K562 (cell line): ENCODE results near the gene ODAD4. TPM values are rescaled to one million over a fixed set of nuclear protein-coding genes. Genes with fewer than 3 reads are reported as not detected.

Experiments
- ATAC-seq: fragments of 200-7000 bp; cut with Tn5 transposase; 3 replicates; pipeline ENCODE4 v1.9.1; 2020; ENCODE audit warnings: moderate library complexity
- BruUV-seq: library from RNA; stranded (reverse); fragments of 400-500 nt; replicated peaks from 2 replicates; lab custom pipeline; 2021; lab: Mats Ljungman, UMichigan
- CTCF ChIA-PET: fragments of 300-600 bp; formaldehyde crosslinking; extraction: SDS; loops from one replicate; lab custom pipeline; 2021; ENCODE audit warnings: low intra/inter-chr PET ratio; lab: Yijun Ruan, JAX
- POLR2A ChIA-PET: fragments of 300-600, 350-650 bp; sonication (Branson Sonifier 250); formaldehyde crosslinking; extraction: SDS; loops from one replicate; lab custom pipeline; 2021; ENCODE audit warnings: antibody characterized with exemption, inconsistent platforms; lab: Yijun Ruan, JAX
- DNase-seq, 4 experiments: peaks; one replicate each; pipeline versions ENCODE4 v3.0.0 to v3.0.0-alpha.2; 2011 to 2018; ENCODE audit warnings: low spot score in 3 of 4, mixed read lengths in 3 of 4; ENCODE audit errors: extremely low read depth in 1 of 4
- FAIRE-seq: peaks from 2 replicates; lab custom pipeline; 2011; peaks lifted over from hg19 to GRCh38; lab: Jason Lieb, UNC
- H2AFZ ChIP-seq: 2 replicates; pipeline ENCODE4 v1.6.0; 2011; ENCODE audit warnings: low read depth, low read length, control low read depth, inconsistent platforms
- H3K27ac ChIP-seq: fragments of 200-600 bp; 3 replicates; pipeline ENCODE4 v1.8.0; 2011; ENCODE audit warnings: low read depth, mild to moderate bottlenecking, control low read depth, inconsistent platforms, low read length, moderate library complexity, mixed read lengths; ENCODE audit errors: extremely low read depth
- H3K27me3 ChIP-seq, 2 experiments: fragments of 300-600 bp in 1 of 2; 2 replicates in 1 of 2; 3 replicates in 1 of 2; pipeline versions ENCODE4 v1.6.0 to v1.8.0; 2011; ENCODE audit warnings: inconsistent platforms in 2 of 2, low read length in 2 of 2, mild to moderate bottlenecking in 1 of 2, mixed read lengths in 1 of 2, moderate library complexity in 1 of 2; ENCODE audit not compliant: control insufficient read depth in 2 of 2, insufficient read depth in 2 of 2
- H3K36me3 ChIP-seq: fragments of 300-600 bp; 3 replicates; pipeline ENCODE4 v1.8.0; 2011; ENCODE audit warnings: mild to moderate bottlenecking, low read length, inconsistent platforms; ENCODE audit not compliant: control insufficient read depth, insufficient read depth
- H3K4me1 ChIP-seq, 2 experiments: fragments of 200-600 bp in 1 of 2; replicated peaks in 1 of 2; 2 replicates in 1 of 2; 3 replicates in 1 of 2; pipeline versions ENCODE4 v1.5.1 to v1.8.0; 2011; ENCODE audit warnings: inconsistent platforms in 2 of 2, low read length in 2 of 2, mild to moderate bottlenecking in 1 of 2, mixed read lengths in 1 of 2, moderate library complexity in 1 of 2; ENCODE audit not compliant: control insufficient read depth in 2 of 2, insufficient read depth in 2 of 2
- H3K4me2 ChIP-seq: 2 replicates; pipeline ENCODE4 v1.6.1; 2011; ENCODE audit warnings: low read length, control low read depth, inconsistent platforms, mixed read lengths; ENCODE audit not compliant: insufficient read depth
- H3K4me3 ChIP-seq: fragments of 200-600 bp; sonication (generic), shearing (Covaris generic); 2 replicates; pipeline ENCODE4 v1.5.1; 2016; ENCODE audit warnings: control low read depth, inconsistent platforms
- H3K79me2 ChIP-seq: fragments of 200-600 bp; 3 replicates; pipeline ENCODE4 v1.8.0; 2011; ENCODE audit warnings: low read length, inconsistent platforms; ENCODE audit not compliant: control insufficient read depth, insufficient read depth
- H3K9ac ChIP-seq, 2 experiments: 2 replicates each; pipeline versions ENCODE4 v1.6.0 to v1.6.1; 2011; ENCODE audit warnings: low read depth in 2 of 2, low read length in 2 of 2, control low read depth in 1 of 2, inconsistent platforms in 1 of 2, mild to moderate bottlenecking in 1 of 2, mixed read lengths in 1 of 2; ENCODE audit not compliant: insufficient read depth in 1 of 2
- H3K9me1 ChIP-seq: one replicate; pipeline ENCODE4 v1.6.0; 2011; ENCODE audit warnings: inconsistent platforms, mild to moderate bottlenecking, low read length, moderate library complexity; ENCODE audit not compliant: control insufficient read depth, insufficient read depth
- H3K9me3 ChIP-seq: replicated peaks from 2 replicates; pipeline ENCODE4 v1.5.1; 2011; ENCODE audit warnings: low read depth, low read length, inconsistent platforms; ENCODE audit not compliant: control insufficient read depth, insufficient read depth
- H4K20me1 ChIP-seq: replicated peaks from 2 replicates; pipeline ENCODE4 v1.6.1; 2011; ENCODE audit warnings: low read length, inconsistent platforms, mixed read lengths; ENCODE audit not compliant: control insufficient read depth, insufficient read depth
- E2F3 ChIP-seq: fragments of 250-450 bp; sonication (Bioruptor Pico); IDR thresholded peaks from 2 replicates; pipeline ENCODE4 v1.4.0; 2020; ENCODE audit warnings: mild to moderate bottlenecking
- ESRRA ChIP-seq: fragments of 450-650 bp; IDR thresholded peaks from 2 replicates; pipeline ENCODE4 v1.6.1; 2014; ENCODE audit warnings: low read depth, mild to moderate bottlenecking, moderate library complexity, borderline replicate concordance
- POLR2AphosphoS5 ChIP-seq: IDR thresholded peaks from 2 replicates; pipeline ENCODE4 v1.6.1; 2011; ENCODE audit warnings: mild to moderate bottlenecking, low read depth, low read length, moderate library complexity; ENCODE audit not compliant: control insufficient read depth, insufficient read depth
- XRCC5 ChIP-seq: fragments of 200-400 bp; formaldehyde crosslinking; IDR thresholded peaks from 2 replicates; pipeline ENCODE4 v1.6.1; 2017; ENCODE audit warnings: low read depth, mild to moderate bottlenecking, low read length
- ZNF197 ChIP-seq: fragments of 200-800 bp; sonication (Bioruptor generic); IDR thresholded peaks from 2 replicates; pipeline ENCODE4 v1.6.1; 2016; ENCODE audit warnings: low read depth, missing genetic modification characterization, missing compliant biosample characterization
- WGBS: fragments of 100-300 bp; shearing (Covaris generic); methylation state at CpG from one replicate; pipeline ENCODE4 v1.1.6; 2016; ENCODE audit warnings: low coverage, mixed read lengths; ENCODE audit not compliant: insufficient coverage; ENCODE audit errors: missing lambda C conversion rate; 5-methylcytosine and 5-hydroxymethylcytosine counted together
- in situ Hi-C: fragments of 300-500 bp; cut with MboI; formaldehyde crosslinking; loops from 4 replicates; pipeline ENCODE4 v1.15.0; 2018; ENCODE audit warnings: inconsistent platforms, mixed read lengths
- intact Hi-C: fragments of 100-400 bp; cut with micrococcal nuclease; formaldehyde crosslinking; loops from 2 replicates; pipeline ENCODE4 v1.14.2; 2022
- polyA plus RNA-seq, 8 experiments: library from polyadenylated mRNA; depleted of rRNA in 4 of 8; stranded (reverse) in 5 of 8; unstranded in 3 of 8; fragments of >200 nt; fragmentation: Nextera tagmentation in 2 of 8; fragmentation: Illumina TruSeq in 1 of 8; extraction: Ambion mirVana in 2 of 8; extraction: Trizol in 1 of 8; gene quantifications; 2 replicates each; pipeline versions ENCODE4 v1.2.1 to v1.2.3, GENCODE V29; 2011 to 2014; ENCODE audit warnings: inconsistent platforms in 1 of 8, missing spikeins in 1 of 8
- total RNA-seq, 7 experiments: library from RNA; depleted of rRNA in 6 of 7; stranded (reverse); fragments of >200 nt in 6 of 7; fragmentation: Illumina TruSeq in 2 of 7; extraction: Trizol in 2 of 7; gene quantifications; 2 replicates each; pipeline versions ENCODE4 v1.2.1 to v1.2.3, GENCODE V29; 2011 to 2021; ENCODE audit warnings: low replicate concordance in 1 of 7
- TF ChIP-seq, protein P1 (sequence below): fragments of 450-650 bp; formaldehyde crosslinking; IDR thresholded peaks from 2 replicates; pipeline ENCODE4 v1.4.0; 2020; ENCODE audit warnings: mild to moderate bottlenecking, moderate library complexity
- TF ChIP-seq, protein P2 (sequence below): sonication (generic); formaldehyde crosslinking; IDR thresholded peaks from 2 replicates; pipeline ENCODE4 v1.8.1; 2022; ENCODE audit warnings: missing genetic modification reagents
- TF ChIP-seq, protein P3 (sequence below): fragments of 250-450 bp; sonication (Bioruptor Pico); IDR thresholded peaks from 2 replicates; pipeline ENCODE4 v1.5.0; 2020; ENCODE audit warnings: mild to moderate bottlenecking
- TF ChIP-seq, protein P4 (sequence below): sonication (generic); formaldehyde crosslinking; IDR thresholded peaks from 2 replicates; pipeline ENCODE4 v1.8.0; 2022; ENCODE audit warnings: missing genetic modification reagents, mild to moderate bottlenecking, moderate library complexity, borderline replicate concordance
- TF ChIP-seq, protein P5 (sequence below), 2 experiments: fragments of 450-650 bp in 1 of 2; sonication (generic) in 1 of 2; formaldehyde crosslinking in 1 of 2; IDR thresholded peaks in 1 of 2; conservative IDR thresholded peaks in 1 of 2; 2 replicates each; pipeline versions ENCODE4 v1.6.1 to v1.8.1; 2016 to 2023; ENCODE audit warnings: mild to moderate bottlenecking in 2 of 2, moderate library complexity in 2 of 2, inconsistent platforms in 1 of 2, missing genetic modification reagents in 1 of 2
- TF ChIP-seq, protein P6 (sequence below): sonication (generic); formaldehyde crosslinking; IDR thresholded peaks from 2 replicates; pipeline ENCODE4 v1.8.0; 2023; ENCODE audit warnings: mild to moderate bottlenecking, missing genetic modification reagents

The ODAD4 gene
- total and polyA plus RNA-seq, 9 of the 15 experiments (the other 6 are each of a cell fraction or from before 2014, with no cell fraction given) = 0.09 to 0.98 (median 0.51) TPM

DNA sequence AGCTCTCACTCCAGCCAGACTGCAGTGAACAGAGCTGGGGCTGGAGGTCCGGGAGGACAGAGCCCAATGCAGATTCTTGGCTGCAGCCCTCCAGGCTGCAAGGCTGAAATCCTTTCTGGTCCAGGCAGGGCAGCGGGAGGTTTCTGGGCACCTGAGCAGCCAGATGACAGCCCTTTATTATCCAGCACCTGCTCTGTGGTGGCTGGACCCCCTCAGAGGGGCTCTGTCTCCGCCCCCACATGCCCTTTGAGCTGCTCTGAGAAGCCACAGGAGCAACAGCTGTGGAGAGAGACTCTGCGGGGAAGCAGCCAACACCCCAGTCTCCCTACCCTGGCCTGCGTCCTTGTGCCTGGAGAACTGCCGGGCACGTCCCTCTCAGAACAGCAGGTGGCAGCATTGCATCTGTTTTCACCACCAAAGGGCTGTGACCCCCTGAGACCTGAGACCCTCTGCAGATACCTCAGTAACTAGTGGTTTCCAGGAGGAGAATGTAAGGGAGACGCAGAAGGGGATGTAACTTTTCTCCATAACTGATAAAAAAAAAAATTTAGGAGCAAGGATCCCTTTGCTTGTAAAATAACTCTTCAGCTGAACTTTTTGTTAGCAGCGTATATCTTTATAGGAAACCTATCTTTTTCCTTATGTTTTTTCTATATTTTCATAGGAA lies 32.5 kb downstream of the ODAD4 start:
- peak overlapping the region in 1 of 2 experiments; percentile 62; a peak in 2 of 4 replicates for H3K9ac ChIP-seq
- peak overlapping the region; percentile 53; the same call in 1 of the 2 replicates for H2AFZ ChIP-seq
- no peak overlapping the region for H3K4me2 ChIP-seq
- no TSS peak for BruUV-seq
- DNase-seq = peak; percentile 77 to 81 (median 78)
- H3K27me3 ChIP-seq = no peaks in the 10 kb centered on the region
- H3K9me3 ChIP-seq = no peaks in the 10 kb centered on the region; the same call in 1 of the 2 replicates
- peaks cover 21 to 40% of the 10 kb centered on the region in 2 experiments for H3K4me1 ChIP-seq
- peaks cover 4% of the 10 kb centered on the region; the same call in 1 of the 3 replicates for H3K36me3 ChIP-seq
- H3K4me3 ChIP-seq = no peak overlapping the region
- H4K20me1 ChIP-seq = no peaks in the 10 kb centered on the region
- H3K9me1 ChIP-seq = peaks cover 6% of the 10 kb centered on the region
- CTCF ChIA-PET = interaction anchor here (0.7 to 2.5 kb wide), 5 partner anchors 100 to 975 kb away, joined by 3 to 20 read pairs (median 5); no protein-coding TSS in a partner anchor
- in situ Hi-C loops = loop anchor here (5.0 kb wide), 2 partner anchors 61 to 149 kb away; partner anchors contain the start of gene DHX58
- H3K79me2 ChIP-seq = peaks cover 13% of the 10 kb centered on the region
- 25% methylated on average over 9 of the region's 9 CpGs for WGBS
- POLR2A ChIA-PET = interaction anchor here (0.6 to 4.6 kb wide), 2 partner anchors 13 to 218 kb away, joined by 3 to 28 read pairs; partner anchors contain the start of gene KCNH4
- no peak overlapping the region for H3K27ac ChIP-seq
- FAIRE-seq = peak; percentile 78
- ATAC-seq = peak; percentile 47
- intact Hi-C loops = loop anchor here (1.0 to 5.0 kb wide), 4 partner anchors 138 to 444 kb away; partner anchors contain the start of gene KCNH4
- TF ChIP-seq ESRRA (no peak), E2F3 (CRISPR knock-in tag) (no peak), POLR2AphosphoS5 (no peak), XRCC5 (0 out of 2 replicates have a peak, but pooled peaks have one; percentile 46), ZNF197 (CRISPR knock-in tag) (no peak)
- TF ChIP-seq, protein P1, sequence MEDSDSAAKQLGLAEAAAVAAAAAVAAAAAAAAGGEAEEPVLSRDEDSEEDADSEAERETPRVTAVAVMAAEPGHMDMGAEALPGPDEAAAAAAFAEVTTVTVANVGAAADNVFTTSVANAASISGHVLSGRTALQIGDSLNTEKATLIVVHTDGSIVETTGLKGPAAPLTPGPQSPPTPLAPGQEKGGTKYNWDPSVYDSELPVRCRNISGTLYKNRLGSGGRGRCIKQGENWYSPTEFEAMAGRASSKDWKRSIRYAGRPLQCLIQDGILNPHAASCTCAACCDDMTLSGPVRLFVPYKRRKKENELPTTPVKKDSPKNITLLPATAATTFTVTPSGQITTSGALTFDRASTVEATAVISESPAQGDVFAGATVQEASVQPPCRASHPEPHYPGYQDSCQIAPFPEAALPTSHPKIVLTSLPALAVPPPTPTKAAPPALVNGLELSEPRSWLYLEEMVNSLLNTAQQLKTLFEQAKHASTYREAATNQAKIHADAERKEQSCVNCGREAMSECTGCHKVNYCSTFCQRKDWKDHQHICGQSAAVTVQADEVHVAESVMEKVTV (CRISPR knock-in tag) = peak; percentile 76
- TF ChIP-seq, protein P2, sequence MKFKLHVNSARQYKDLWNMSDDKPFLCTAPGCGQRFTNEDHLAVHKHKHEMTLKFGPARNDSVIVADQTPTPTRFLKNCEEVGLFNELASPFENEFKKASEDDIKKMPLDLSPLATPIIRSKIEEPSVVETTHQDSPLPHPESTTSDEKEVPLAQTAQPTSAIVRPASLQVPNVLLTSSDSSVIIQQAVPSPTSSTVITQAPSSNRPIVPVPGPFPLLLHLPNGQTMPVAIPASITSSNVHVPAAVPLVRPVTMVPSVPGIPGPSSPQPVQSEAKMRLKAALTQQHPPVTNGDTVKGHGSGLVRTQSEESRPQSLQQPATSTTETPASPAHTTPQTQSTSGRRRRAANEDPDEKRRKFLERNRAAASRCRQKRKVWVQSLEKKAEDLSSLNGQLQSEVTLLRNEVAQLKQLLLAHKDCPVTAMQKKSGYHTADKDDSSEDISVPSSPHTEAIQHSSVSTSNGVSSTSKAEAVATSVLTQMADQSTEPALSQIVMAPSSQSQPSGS = no peak
- TF ChIP-seq, protein P3, sequence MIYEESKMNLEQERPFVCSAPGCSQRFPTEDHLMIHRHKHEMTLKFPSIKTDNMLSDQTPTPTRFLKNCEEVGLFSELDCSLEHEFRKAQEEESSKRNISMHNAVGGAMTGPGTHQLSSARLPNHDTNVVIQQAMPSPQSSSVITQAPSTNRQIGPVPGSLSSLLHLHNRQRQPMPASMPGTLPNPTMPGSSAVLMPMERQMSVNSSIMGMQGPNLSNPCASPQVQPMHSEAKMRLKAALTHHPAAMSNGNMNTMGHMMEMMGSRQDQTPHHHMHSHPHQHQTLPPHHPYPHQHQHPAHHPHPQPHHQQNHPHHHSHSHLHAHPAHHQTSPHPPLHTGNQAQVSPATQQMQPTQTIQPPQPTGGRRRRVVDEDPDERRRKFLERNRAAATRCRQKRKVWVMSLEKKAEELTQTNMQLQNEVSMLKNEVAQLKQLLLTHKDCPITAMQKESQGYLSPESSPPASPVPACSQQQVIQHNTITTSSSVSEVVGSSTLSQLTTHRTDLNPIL (CRISPR knock-in tag) = no peak
- TF ChIP-seq, protein P4, sequence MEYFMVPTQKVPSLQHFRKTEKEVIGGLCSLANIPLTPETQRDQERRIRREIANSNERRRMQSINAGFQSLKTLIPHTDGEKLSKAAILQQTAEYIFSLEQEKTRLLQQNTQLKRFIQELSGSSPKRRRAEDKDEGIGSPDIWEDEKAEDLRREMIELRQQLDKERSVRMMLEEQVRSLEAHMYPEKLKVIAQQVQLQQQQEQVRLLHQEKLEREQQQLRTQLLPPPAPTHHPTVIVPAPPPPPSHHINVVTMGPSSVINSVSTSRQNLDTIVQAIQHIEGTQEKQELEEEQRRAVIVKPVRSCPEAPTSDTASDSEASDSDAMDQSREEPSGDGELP (CRISPR knock-in tag) = peak; percentile 34; the same call in 1 of the 2 replicates
- TF ChIP-seq, protein P5, sequence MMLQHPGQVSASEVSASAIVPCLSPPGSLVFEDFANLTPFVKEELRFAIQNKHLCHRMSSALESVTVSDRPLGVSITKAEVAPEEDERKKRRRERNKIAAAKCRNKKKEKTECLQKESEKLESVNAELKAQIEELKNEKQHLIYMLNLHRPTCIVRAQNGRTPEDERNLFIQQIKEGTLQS (IDR thresholded peaks at IDR 0.05) = no peak
- TF ChIP-seq, protein P5 (CRISPR knock-in tag; conservative IDR thresholded peaks at IDR 0.05) = no peak
- TF ChIP-seq, protein P6, sequence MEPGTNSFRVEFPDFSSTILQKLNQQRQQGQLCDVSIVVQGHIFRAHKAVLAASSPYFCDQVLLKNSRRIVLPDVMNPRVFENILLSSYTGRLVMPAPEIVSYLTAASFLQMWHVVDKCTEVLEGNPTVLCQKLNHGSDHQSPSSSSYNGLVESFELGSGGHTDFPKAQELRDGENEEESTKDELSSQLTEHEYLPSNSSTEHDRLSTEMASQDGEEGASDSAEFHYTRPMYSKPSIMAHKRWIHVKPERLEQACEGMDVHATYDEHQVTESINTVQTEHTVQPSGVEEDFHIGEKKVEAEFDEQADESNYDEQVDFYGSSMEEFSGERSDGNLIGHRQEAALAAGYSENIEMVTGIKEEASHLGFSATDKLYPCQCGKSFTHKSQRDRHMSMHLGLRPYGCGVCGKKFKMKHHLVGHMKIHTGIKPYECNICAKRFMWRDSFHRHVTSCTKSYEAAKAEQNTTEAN (CRISPR knock-in tag) = no peak
